Right atrium auricular region (tissue), 2 donors: ENCODE data around the gene CDK18. TPM values are rescaled to one million over a fixed set of nuclear protein-coding genes. Genes with fewer than 3 reads are reported as not detected.

Experiments
- DNase-seq: peaks from one replicate; pipeline ENCODE4 v3.0.0-alpha.2; 2019; ENCODE audit warnings: low spot score
- H3K27ac ChIP-seq, 2 donors: fragments of 200-600 bp; sonication (generic); 1 replicate in 1 of 2; 2 replicates in 1 of 2; pipeline ENCODE4 v1.5.1; 2016 to 2019
- H3K27me3 ChIP-seq, 2 donors: fragments of 200-600 bp; sonication (generic); one replicate each; pipeline versions ENCODE4 v1.5.1 to v1.6.0; 2017 to 2019
- H3K36me3 ChIP-seq: fragments of 200-600 bp; sonication (generic); one replicate; pipeline ENCODE4 v1.5.1; 2016
- H3K4me1 ChIP-seq, 2 donors: fragments of 200-600 bp; sonication (generic); one replicate each; pipeline versions ENCODE4 v1.5.1 to v1.6.0; 2017 to 2019
- H3K4me3 ChIP-seq, 2 donors: fragments of 200-600 bp; sonication (generic); 1 replicate in 1 of 2; 2 replicates in 1 of 2; pipeline ENCODE4 v1.5.1; 2017 to 2019; ENCODE audit warnings: mild to moderate bottlenecking in 1 of 2, moderate library complexity in 1 of 2
- H3K9me3 ChIP-seq, 2 donors: fragments of 200-600 bp; sonication (generic); one replicate each; pipeline ENCODE4 v1.5.1; 2019
- total RNA-seq, 2 donors: library from RNA; depleted of rRNA; stranded (reverse); fragments of >200 nt; gene quantifications; one replicate each; pipeline ENCODE4 v1.1.0, GENCODE V29; 2016
- TF ChIP-seq, protein P1 (sequence below), 2 donors: fragments of 200-600 bp; sonication (generic); IDR thresholded peaks; one replicate each; pipeline ENCODE4 v1.5.1; 2019; ENCODE audit warnings: antibody characterized with exemption in 2 of 2

The CDK18 gene
- total RNA-seq, 2 donors from 2014 or later = 85.6 to 116 TPM

- Histone ChIP-seq H3K27ac (peak overlapping the region in 1 of 2 donors; percentile 1), H3K4me1 (peaks cover 0 to 10% of the 10 kb centered on the region in 2 donors), H3K9me3 (no peaks in the 10 kb centered on the region), H3K27me3 (no peaks in the 10 kb centered on the region), H3K4me3 (no peak overlapping the region), H3K36me3 (peaks cover 6% of the 10 kb centered on the region)
- DNase-seq = no peak
- TF ChIP-seq, protein P1, sequence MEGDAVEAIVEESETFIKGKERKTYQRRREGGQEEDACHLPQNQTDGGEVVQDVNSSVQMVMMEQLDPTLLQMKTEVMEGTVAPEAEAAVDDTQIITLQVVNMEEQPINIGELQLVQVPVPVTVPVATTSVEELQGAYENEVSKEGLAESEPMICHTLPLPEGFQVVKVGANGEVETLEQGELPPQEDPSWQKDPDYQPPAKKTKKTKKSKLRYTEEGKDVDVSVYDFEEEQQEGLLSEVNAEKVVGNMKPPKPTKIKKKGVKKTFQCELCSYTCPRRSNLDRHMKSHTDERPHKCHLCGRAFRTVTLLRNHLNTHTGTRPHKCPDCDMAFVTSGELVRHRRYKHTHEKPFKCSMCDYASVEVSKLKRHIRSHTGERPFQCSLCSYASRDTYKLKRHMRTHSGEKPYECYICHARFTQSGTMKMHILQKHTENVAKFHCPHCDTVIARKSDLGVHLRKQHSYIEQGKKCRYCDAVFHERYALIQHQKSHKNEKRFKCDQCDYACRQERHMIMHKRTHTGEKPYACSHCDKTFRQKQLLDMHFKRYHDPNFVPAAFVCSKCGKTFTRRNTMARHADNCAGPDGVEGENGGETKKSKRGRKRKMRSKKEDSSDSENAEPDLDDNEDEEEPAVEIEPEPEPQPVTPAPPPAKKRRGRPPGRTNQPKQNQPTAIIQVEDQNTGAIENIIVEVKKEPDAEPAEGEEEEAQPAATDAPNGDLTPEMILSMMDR (IDR thresholded peaks at IDR 0.05) = no peak
Measured at GRCh38 chr1:205536759-205537361, 32.4 kb downstream of the CDK18 start.

DNA sequence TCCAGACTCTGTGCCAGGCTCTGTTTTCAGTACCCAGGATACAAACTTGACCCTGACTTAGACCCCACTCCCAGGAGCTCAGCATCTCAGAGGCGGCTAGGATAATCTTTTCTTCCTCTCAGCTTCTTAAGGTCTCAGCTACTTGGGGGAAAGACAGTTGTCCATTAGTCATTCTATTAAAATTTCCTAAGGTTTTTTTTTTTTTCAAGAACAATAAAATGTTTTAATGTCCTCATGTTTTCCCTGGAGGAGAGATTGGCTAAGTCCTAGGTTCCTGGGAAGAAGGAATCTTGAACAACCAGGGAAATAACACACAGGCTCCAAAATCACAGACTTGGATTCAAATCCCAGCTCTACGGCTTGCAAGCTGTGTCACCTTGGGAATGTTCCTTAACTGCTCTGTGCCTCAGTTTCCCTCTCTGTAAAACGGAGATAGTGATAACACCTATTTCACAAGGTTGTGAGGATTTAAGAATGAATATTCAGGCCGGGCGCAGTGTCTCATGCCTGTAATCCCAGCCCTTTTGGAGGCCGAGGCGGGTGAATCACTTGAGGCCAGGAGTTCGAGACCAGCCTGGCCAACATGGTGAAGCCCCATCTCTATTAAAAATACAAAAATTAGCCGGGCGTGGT lies 33.0 kb downstream of the CDK18 start:
- H3K4me1 ChIP-seq = peaks cover 0 to 10% of the 10 kb centered on the region in 2 donors
- H3K4me3 ChIP-seq = no peak overlapping the region
- no peaks in the 10 kb centered on the region for H3K9me3 ChIP-seq
- DNase-seq = no peak
- no peaks in the 10 kb centered on the region for H3K36me3 ChIP-seq
- TF ChIP-seq, protein P1 (IDR thresholded peaks at IDR 0.05) = no peak
- peak overlapping the region in 1 of 2 donors; percentile 1 for H3K27ac ChIP-seq
- H3K27me3 ChIP-seq = no peaks in the 10 kb centered on the region

- Histone ChIP-seq H3K36me3 (no peaks in the 10 kb centered on the region), H3K4me1 (peaks cover 0 to 17% of the 10 kb centered on the region in 2 donors), H3K9me3 (no peaks in the 10 kb centered on the region), H3K4me3 (no peak overlapping the region), H3K27ac (no peak overlapping the region), H3K27me3 (no peaks in the 10 kb centered on the region)
- DNase-seq = peak; percentile 52
- TF ChIP-seq, protein P1 (IDR thresholded peaks at IDR 0.05) = no peak
Measured at GRCh38 chr1:205538235-205538840, 33.9 kb downstream of the CDK18 start.

GRCh38 chr1:205541161-205541886 lies 36.9 kb downstream of the CDK18 start:
- Histone ChIP-seq H3K36me3 (no peaks in the 10 kb centered on the region), H3K27me3 (no peaks in the 10 kb centered on the region), H3K4me3 (no peak overlapping the region), H3K27ac (no peak overlapping the region), H3K4me1 (peaks cover 0 to 29% of the 10 kb centered on the region in 2 donors), H3K9me3 (no peaks in the 10 kb centered on the region)
- peak; percentile 53 for DNase-seq
- TF ChIP-seq, protein P1 (IDR thresholded peaks at IDR 0.05) = no peak

- peak; percentile 60 for DNase-seq
- Histone ChIP-seq H3K4me1 (peaks cover 0 to 20% of the 10 kb centered on the region in 2 donors), H3K27ac (peak overlapping the region; percentile 57 to 70), H3K27me3 (no peaks in the 10 kb centered on the region), H3K36me3 (no peaks in the 10 kb centered on the region), H3K4me3 (no peak overlapping the region), H3K9me3 (no peaks in the 10 kb centered on the region)
- TF ChIP-seq, protein P1 (IDR thresholded peaks at IDR 0.05) = no peak
Measured at GRCh38 chr1:205542367-205542766, 37.9 kb downstream of the CDK18 start.
